IMR-90 (cell line): Measurements from ENCODE around the gene CHAF1B. TPM values are rescaled to one million over a fixed set of nuclear protein-coding genes. Genes with fewer than 3 reads are reported as not detected.

Experiments
- ATAC-seq: fragments of 200-7000 bp; cut with Tn5 transposase; 2 replicates; pipeline ENCODE4 v1.9.1; 2020; ENCODE audit warnings: low read depth, mild to moderate bottlenecking, moderate library complexity
- BruUV-seq: library from RNA; stranded (reverse); fragments of 400-500 nt; replicated peaks from 2 replicates; lab custom pipeline; 2021; lab: Mats Ljungman, UMichigan
- CTCF ChIA-PET: fragments of 300-600 bp; formaldehyde crosslinking; extraction: SDS; loops from one replicate; lab custom pipeline; 2021; ENCODE audit warnings: antibody characterized with exemption; lab: Yijun Ruan, JAX
- POLR2A ChIA-PET: fragments of 300-600 bp; sonication (Branson Sonifier 250); formaldehyde crosslinking; loops from one replicate; lab custom pipeline; 2022; ENCODE audit warnings: antibody characterized with exemption; ENCODE audit not compliant: unreplicated experiment; lab: Charles Lee
- DNase-seq: peaks from one replicate; pipeline ENCODE4 v3.0.0; 2013
- H2AFZ ChIP-seq: replicated peaks from 2 replicates; pipeline ENCODE3; 2013; ENCODE audit warnings: low read length, mild to moderate bottlenecking; ENCODE audit not compliant: poor library complexity
- H2AK5ac ChIP-seq: 2 replicates; pipeline ENCODE4 v1.6.1; 2013; ENCODE audit warnings: low read depth, low read length, inconsistent platforms
- H2AK9ac ChIP-seq: replicated peaks from 2 replicates; pipeline ENCODE3; 2013; ENCODE audit warnings: mild to moderate bottlenecking, low read depth, low read length, moderate library complexity; ENCODE audit not compliant: poor library complexity
- H2BK120ac ChIP-seq: 2 replicates; pipeline ENCODE4 v1.6.1; 2013; ENCODE audit warnings: low read depth, low read length, inconsistent platforms
- H2BK15ac ChIP-seq: 3 replicates; pipeline ENCODE4 v1.6.1; 2013; ENCODE audit warnings: low read depth, low read length, inconsistent platforms
- H2BK20ac ChIP-seq: 2 replicates; pipeline ENCODE4 v1.6.1; 2013; ENCODE audit warnings: low read depth, mild to moderate bottlenecking, inconsistent platforms, low read length, moderate library complexity
- H2BK5ac ChIP-seq: 2 replicates; pipeline ENCODE4 v1.6.1; 2013; ENCODE audit warnings: mild to moderate bottlenecking, low read depth, low read length, inconsistent platforms; ENCODE audit not compliant: poor library complexity, severe bottlenecking
- H3K14ac ChIP-seq: replicated peaks from 2 replicates; pipeline ENCODE4 v1.6.1; 2013; ENCODE audit warnings: low read depth, low read length, inconsistent platforms
- H3K18ac ChIP-seq: 2 replicates; pipeline ENCODE4 v1.6.1; 2013; ENCODE audit warnings: low read depth, low read length, control low read depth
- H3K23ac ChIP-seq: 2 replicates; pipeline ENCODE4 v1.6.1; 2013; ENCODE audit warnings: low read depth, low read length, inconsistent platforms
- H3K27ac ChIP-seq: 2 replicates; pipeline ENCODE4 v1.5.1; 2013; ENCODE audit warnings: mild to moderate bottlenecking, control low read depth, low read length; ENCODE audit not compliant: insufficient read depth
- H3K27me3 ChIP-seq: 2 replicates; pipeline ENCODE4 v1.6.1; 2013; ENCODE audit warnings: low read length; ENCODE audit not compliant: control insufficient read depth, insufficient read depth
- H3K36me3 ChIP-seq: 2 replicates; pipeline ENCODE4 v1.6.1; 2013; ENCODE audit warnings: low read length, mixed read lengths; ENCODE audit not compliant: control insufficient read depth, insufficient read depth
- H3K4ac ChIP-seq: 2 replicates; pipeline ENCODE4 v1.6.1; 2013; ENCODE audit warnings: low read depth, low read length, inconsistent platforms
- H3K4me1 ChIP-seq: 2 replicates; pipeline ENCODE4 v1.6.1; 2013; ENCODE audit warnings: low read length, mixed read lengths; ENCODE audit not compliant: control insufficient read depth, insufficient read depth
- H3K4me2 ChIP-seq: 2 replicates; pipeline ENCODE4 v1.6.1; 2013; ENCODE audit warnings: low read depth, mild to moderate bottlenecking, control low read depth, low read length, moderate library complexity
- H3K4me3 ChIP-seq: 2 replicates; pipeline ENCODE4 v1.5.1; 2013; ENCODE audit warnings: low read depth, mild to moderate bottlenecking, control low read depth, low read length, moderate library complexity; ENCODE audit not compliant: insufficient read depth
- H3K56ac ChIP-seq: 2 replicates; pipeline ENCODE4 v1.6.1; 2013; ENCODE audit warnings: low read length, inconsistent platforms; ENCODE audit not compliant: insufficient read depth; ENCODE audit errors: extremely low read depth
- H3K79me1 ChIP-seq, 2 experiments: 2 replicates each; pipeline ENCODE4 v1.6.1; 2013; ENCODE audit warnings: low read length in 2 of 2, inconsistent platforms in 1 of 2, low read depth in 1 of 2
- H3K9ac ChIP-seq: 2 replicates; pipeline ENCODE4 v1.6.1; 2013; ENCODE audit warnings: low read depth, low read length, control low read depth
- H3K9me1 ChIP-seq: 2 replicates; pipeline ENCODE4 v1.6.1; 2013; ENCODE audit warnings: low read length, inconsistent platforms; ENCODE audit not compliant: insufficient read depth
- H3K9me3 ChIP-seq: 2 replicates; pipeline ENCODE4 v1.6.1; 2013; ENCODE audit warnings: low read length; ENCODE audit not compliant: control insufficient read depth, insufficient read depth
- H4K20me1 ChIP-seq: 2 replicates; pipeline ENCODE4 v1.6.1; 2013; ENCODE audit warnings: low read length, inconsistent platforms; ENCODE audit not compliant: insufficient read depth
- H4K5ac ChIP-seq: 2 replicates; pipeline ENCODE4 v1.6.1; 2013; ENCODE audit warnings: mild to moderate bottlenecking, low read depth, low read length, control low read depth
- H4K8ac ChIP-seq, 2 experiments: 2 replicates each; pipeline ENCODE4 v1.6.1; 2013; ENCODE audit warnings: low read depth in 2 of 2, low read length in 2 of 2, control low read depth in 1 of 2, inconsistent platforms in 1 of 2
- H4K91ac ChIP-seq: 2 replicates; pipeline ENCODE4 v1.6.1; 2013; ENCODE audit warnings: low read depth, low read length, inconsistent platforms; ENCODE audit not compliant: insufficient read depth
- CTCF ChIP-seq: conservative IDR thresholded peaks from 2 replicates; pipeline ENCODE4 v1.5.1; 2012; ENCODE audit warnings: mild to moderate bottlenecking, low read depth, low read length, improper control_type of control experiment
- ELK1 ChIP-seq: fragments of 150-350 bp; IDR thresholded peaks from 2 replicates; pipeline ENCODE4 v1.6.1; 2016; ENCODE audit warnings: low read depth, mild to moderate bottlenecking, low read length, moderate library complexity, borderline replicate concordance
- FOS ChIP-seq: fragments of 150-350 bp; IDR thresholded peaks from 2 replicates; pipeline ENCODE4 v1.6.1; 2016; ENCODE audit warnings: low read depth, low read length
- NFE2L2 ChIP-seq: fragments of 150-350 bp; IDR thresholded peaks from 2 replicates; pipeline ENCODE4 v1.6.1; 2016; ENCODE audit warnings: low read depth, mild to moderate bottlenecking, low read length
- POLR2A ChIP-seq: IDR thresholded peaks from 2 replicates; pipeline ENCODE4 v1.6.1; 2012; ENCODE audit warnings: mild to moderate bottlenecking, low read depth, low read length
- RFX5 ChIP-seq: IDR thresholded peaks from 2 replicates; pipeline ENCODE4 v1.8.0; 2012; ENCODE audit warnings: low read depth, mild to moderate bottlenecking, low read length, moderate library complexity
- WGBS, 2 experiments: methylation state at CpG; one replicate each; pipeline versions ENCODE4 v1.1.5 to v1.1.7; 2013; ENCODE audit warnings: missing lambda C conversion rate in 2 of 2; ENCODE audit not compliant: insufficient read length in 1 of 2; ENCODE audit errors: extremely low coverage in 2 of 2; 5-methylcytosine and 5-hydroxymethylcytosine counted together
- dilution Hi-C: fragments of 300-500 bp; cut with HindIII; formaldehyde crosslinking; loops from one replicate; pipeline ENCODE4 v1.14.3; 2018; ENCODE audit warnings: low sequenced_read_pairs; ENCODE audit not compliant: unreplicated experiment
- in situ Hi-C: fragments of 300-500 bp; cut with MboI; formaldehyde crosslinking; loops from 3 replicates; pipeline ENCODE4 v1.14.3; 2019; ENCODE audit warnings: low sequenced_read_pairs, inconsistent platforms, mixed read lengths
- intact Hi-C: fragments of 100-400 bp; cut with micrococcal nuclease; formaldehyde crosslinking; loops from 2 replicates; pipeline ENCODE4 v1.10.0; 2022
- polyA plus RNA-seq, 3 experiments: library from polyadenylated mRNA; depleted of rRNA; stranded (reverse); fragments of >200 nt; gene quantifications; 2 replicates each; pipeline ENCODE4 v1.2.3, GENCODE V29; 2012; ENCODE audit warnings: low replicate concordance in 1 of 3
- total RNA-seq: library from RNA; depleted of rRNA; stranded (reverse); fragments of >200 nt; gene quantifications from 2 replicates; pipeline ENCODE4 v1.2.3, GENCODE V29; 2012

The CHAF1B gene
- total and polyA plus RNA-seq, 2 of the 4 experiments (the other 2 are of a cell fraction), result 4.5 to 6.4 TPM

GRCh38 chr21:36454706-36455105 is 69.5 kb downstream of the CHAF1B start:
- H2AFZ ChIP-seq, result no peak overlapping the region
- H4K8ac ChIP-seq, result no peak overlapping the region
- H2BK15ac ChIP-seq, result no peak overlapping the region
- no peak for TF ChIP-seq NFE2L2
- no peak for TF ChIP-seq RFX5
- no peak for TF ChIP-seq CTCF
- no peak for TF ChIP-seq POLR2A
- no peak for TF ChIP-seq ELK1
- no peak for TF ChIP-seq FOS
- no peak overlapping the region for H3K18ac ChIP-seq
- WGBS, 2 experiments, result 79% methylated on average over 3 of the region's 4 CpGs; no CpG with 5 or more reads in 1 of the 2 experiments
- H3K9ac ChIP-seq, result no peak overlapping the region
- no peak overlapping the region for H2AK9ac ChIP-seq
- H3K4me2 ChIP-seq, result no peak overlapping the region
- in situ Hi-C loops (no loop called here), dilution Hi-C loops (no loop called here), intact Hi-C loops (no loop called here)
- H3K23ac ChIP-seq, result no peak overlapping the region
- H3K4me1 ChIP-seq, result peaks cover 4% of the 10 kb centered on the region
- H3K27ac ChIP-seq, result no peak overlapping the region
- no peaks in the 10 kb centered on the region for H3K36me3 ChIP-seq
- ChIA-PET CTCF (interaction anchor here (0.7 to 0.9 kb wide), 2 partner anchors 11 to 70 kb away, joined by 3 read pairs; no protein-coding TSS in a partner anchor), POLR2A (no interaction called here)
- H3K4ac ChIP-seq, result no peak overlapping the region
- H4K20me1 ChIP-seq, result no peaks in the 10 kb centered on the region
- no peaks in the 10 kb centered on the region for H3K27me3 ChIP-seq
- H3K9me3 ChIP-seq, result no peaks in the 10 kb centered on the region
- H3K79me1 ChIP-seq, result no peaks in the 10 kb centered on the region
- no TSS peak for BruUV-seq
- H3K4me3 ChIP-seq, result no peak overlapping the region
- no peak overlapping the region for H4K91ac ChIP-seq
- H3K9me1 ChIP-seq, result 0 out of 2 replicates have a peak, but pooled peaks cover 2% of the 10 kb centered on the region
- H2BK5ac ChIP-seq, result no peak overlapping the region
- H2AK5ac ChIP-seq, result no peak overlapping the region
- no peak overlapping the region for H3K14ac ChIP-seq
- no peak overlapping the region for H2BK20ac ChIP-seq
- no peak for DNase-seq
- no peak overlapping the region for H2BK120ac ChIP-seq
- no peak overlapping the region for H4K5ac ChIP-seq
- ATAC-seq, result no peak
- no peak overlapping the region for H3K56ac ChIP-seq
